OCI-LY1 (cell line): ENCODE data around the gene P4HA2.
A peak's percentile ranks its signal among the peaks of the same experiment; 100 is the strongest.

ENCODE experiments used
- H2AFZ ChIP-seq: fragments of 200-600 bp; sonication (generic), shearing (Covaris generic); 2 replicates; pipeline ENCODE4 v1.6.0; 2014; ENCODE audit warnings: antibody characterized with exemption, mild to moderate bottlenecking, low read length
- H3F3A ChIP-seq: fragments of 200-600 bp; sonication (generic), shearing (Covaris generic); 2 replicates; pipeline ENCODE4 v1.6.0; 2014; ENCODE audit warnings: mild to moderate bottlenecking, antibody characterized with exemption, low read length, moderate library complexity; ENCODE audit not compliant: insufficient read depth
- H3K27ac ChIP-seq: fragments of 200-600 bp; sonication (generic); 2 replicates; pipeline ENCODE4 v1.5.1; 2014; ENCODE audit warnings: low read length, mixed run types, mild to moderate bottlenecking, low read depth; ENCODE audit not compliant: poor library complexity, severe bottlenecking
- H3K27me3 ChIP-seq: fragments of 200-600 bp; sonication (generic); 2 replicates; pipeline ENCODE4 v1.6.0; 2014; ENCODE audit warnings: antibody characterized with exemption, mild to moderate bottlenecking, low read length, moderate library complexity; ENCODE audit not compliant: insufficient read depth
- H3K36me3 ChIP-seq: fragments of 200-600 bp; sonication (generic); 2 replicates; pipeline ENCODE4 v1.6.1; 2014; ENCODE audit warnings: mild to moderate bottlenecking, antibody characterized with exemption, low read length, moderate library complexity, mixed read lengths; ENCODE audit not compliant: insufficient read depth
- H3K4me1 ChIP-seq: fragments of 200-600 bp; sonication (generic); 2 replicates; pipeline ENCODE4 v1.5.1; 2014; ENCODE audit warnings: mild to moderate bottlenecking, low read length, moderate library complexity; ENCODE audit not compliant: insufficient read depth, severe bottlenecking
- H3K4me2 ChIP-seq: fragments of 200-600 bp; sonication (generic), shearing (Covaris generic); 2 replicates; pipeline ENCODE4 v1.6.1; 2014; ENCODE audit warnings: low read length
- H3K4me3 ChIP-seq: fragments of 200-600 bp; sonication (generic); 2 replicates; pipeline ENCODE4 v1.5.1; 2014; ENCODE audit warnings: low read length, low read depth, mild to moderate bottlenecking, mixed read lengths; ENCODE audit not compliant: poor library complexity, severe bottlenecking
- H3K79me2 ChIP-seq: fragments of 200-600 bp; shearing (Covaris generic); 2 replicates; pipeline ENCODE4 v1.6.1; 2016; ENCODE audit warnings: mixed run types, low read length, mixed read lengths; ENCODE audit not compliant: insufficient read depth
- H3K9ac ChIP-seq: fragments of 200-600 bp; sonication (generic), shearing (Covaris generic); 2 replicates; pipeline ENCODE4 v1.6.1; 2014; ENCODE audit warnings: mild to moderate bottlenecking, low read length, mixed read lengths
- H3K9me2 ChIP-seq: fragments of 200-600 bp; sonication (generic), shearing (Covaris generic); 2 replicates; pipeline ENCODE4 v1.6.1; 2014; ENCODE audit warnings: low read depth, mild to moderate bottlenecking, low read length, mixed read lengths
- H3K9me3 ChIP-seq: fragments of 200-600 bp; shearing (Covaris generic); 2 replicates; pipeline ENCODE4 v1.6.1; 2014; ENCODE audit warnings: low read length, mixed read lengths
- H4K20me1 ChIP-seq: fragments of 200-600 bp; sonication (generic), shearing (Covaris generic); 2 replicates; pipeline ENCODE4 v1.6.0; 2016; ENCODE audit warnings: mild to moderate bottlenecking, low read length; ENCODE audit not compliant: insufficient read depth
- CTCF ChIP-seq: fragments of 200-600 bp; sonication (generic), shearing (Covaris generic); IDR thresholded peaks from 2 replicates; pipeline ENCODE4 v1.5.1; 2017; ENCODE audit warnings: mild to moderate bottlenecking, antibody characterized with exemption, low read length, moderate library complexity, mixed read lengths
- EZH2 ChIP-seq: fragments of 200-600 bp; sonication (generic), shearing (Covaris generic); IDR thresholded peaks from 2 replicates; pipeline ENCODE4 v1.8.0; 2017; ENCODE audit warnings: borderline replicate concordance, mixed run types, mild to moderate bottlenecking, antibody characterized with exemption, low read length, moderate library complexity, mixed read lengths

P4HA2 gene

GRCh38 chr5:132221781-132222648 lies 5.6 kb downstream of the P4HA2 start:
- TF ChIP-seq EZH2 (no peak), CTCF (no peak)
- Histone ChIP-seq H3K4me1 (peaks cover 30% of the 10 kb centered on the region), H3K9me2 (no peaks in the 10 kb centered on the region), H3K4me3 (peak overlapping the region; percentile 3), H3K27me3 (no peaks in the 10 kb centered on the region), H3K36me3 (no peaks in the 10 kb centered on the region), H3K27ac (peak overlapping the region; percentile 43), H3K4me2 (peak overlapping the region; percentile 3; the same call in 1 of the 2 replicates), H3F3A (no peaks in the 10 kb centered on the region), H3K9me3 (no peaks in the 10 kb centered on the region), H2AFZ (no peak overlapping the region), H3K9ac (no peak overlapping the region), H4K20me1 (no peaks in the 10 kb centered on the region), H3K79me2 (no peaks in the 10 kb centered on the region)

GRCh38 chr5:132220491-132220890 lies 7.2 kb downstream of the P4HA2 start:
- Histone ChIP-seq H3K9me2 (no peaks in the 10 kb centered on the region), H2AFZ (no peak overlapping the region), H3K79me2 (no peaks in the 10 kb centered on the region), H4K20me1 (no peaks in the 10 kb centered on the region), H3K9ac (no peak overlapping the region), H3K9me3 (no peaks in the 10 kb centered on the region), H3K27ac (no peak overlapping the region), H3K4me1 (peaks cover 25% of the 10 kb centered on the region), H3K4me3 (no peak overlapping the region), H3K36me3 (no peaks in the 10 kb centered on the region), H3K27me3 (no peaks in the 10 kb centered on the region), H3F3A (no peaks in the 10 kb centered on the region), H3K4me2 (no peak overlapping the region)
- no peak for TF ChIP-seq EZH2
- TF ChIP-seq CTCF, result no peak

- Histone ChIP-seq H3K9me3 (no peaks in the 10 kb centered on the region), H3K4me1 (peaks cover 21% of the 10 kb centered on the region), H3K9me2 (no peaks in the 10 kb centered on the region), H2AFZ (no peak overlapping the region), H3K4me3 (no peak overlapping the region), H3K4me2 (no peak overlapping the region), H3K79me2 (no peaks in the 10 kb centered on the region), H4K20me1 (no peaks in the 10 kb centered on the region), H3F3A (no peaks in the 10 kb centered on the region), H3K36me3 (no peaks in the 10 kb centered on the region), H3K9ac (no peak overlapping the region), H3K27me3 (no peaks in the 10 kb centered on the region), H3K27ac (no peak overlapping the region)
- TF ChIP-seq CTCF (no peak), EZH2 (no peak)
These were observed 7.7 kb downstream of the P4HA2 start for GRCh38 chr5:132219981-132220380.
